GM12872 (cell line): ENCODE measurements around the gene EHD3.

Experiments used
- CTCF ChIP-seq: IDR thresholded peaks from 3 replicates; pipeline ENCODE4 v1.5.1; 2011; ENCODE audit warnings: low read depth, mild to moderate bottlenecking, low read length, moderate library complexity; ENCODE audit not compliant: insufficient read depth

EHD3 gene

GRCh38 chr2:31221544-31221943 is 12.4 kb upstream of the EHD3 start:
- TF ChIP-seq CTCF: no peak

GRCh38 chr2:31222071-31222470 is 11.9 kb upstream of the EHD3 start:
- TF ChIP-seq CTCF: no peak

GRCh38 chr2:31223026-31223425 is 10.9 kb upstream of the EHD3 start:
- no peak for TF ChIP-seq CTCF

- no peak for TF ChIP-seq CTCF
Measured at GRCh38 chr2:31223749-31224148, 10.2 kb upstream of the EHD3 start.

- no peak for TF ChIP-seq CTCF
Measured at GRCh38 chr2:31226266-31226665, 7.7 kb upstream of the EHD3 start.

GRCh38 chr2:31227110-31227509 is 6.8 kb upstream of the EHD3 start:
- TF ChIP-seq CTCF: no peak

- no peak for TF ChIP-seq CTCF
Measured at GRCh38 chr2:31227711-31228125, 6.2 kb upstream of the EHD3 start.

- TF ChIP-seq CTCF: no peak
Measured at GRCh38 chr2:31228717-31229116, 5.2 kb upstream of the EHD3 start.
